Ramos (cell line): Measurements from ENCODE around the gene TTLL9.

Experiments
- in situ Hi-C: fragments of 300-500 bp; cut with MboI; formaldehyde crosslinking; loops from one replicate; pipeline ENCODE4 v1.14.3; 2022; ENCODE audit warnings: low sequenced_read_pairs; ENCODE audit not compliant: unreplicated experiment

TTLL9 gene

DNA sequence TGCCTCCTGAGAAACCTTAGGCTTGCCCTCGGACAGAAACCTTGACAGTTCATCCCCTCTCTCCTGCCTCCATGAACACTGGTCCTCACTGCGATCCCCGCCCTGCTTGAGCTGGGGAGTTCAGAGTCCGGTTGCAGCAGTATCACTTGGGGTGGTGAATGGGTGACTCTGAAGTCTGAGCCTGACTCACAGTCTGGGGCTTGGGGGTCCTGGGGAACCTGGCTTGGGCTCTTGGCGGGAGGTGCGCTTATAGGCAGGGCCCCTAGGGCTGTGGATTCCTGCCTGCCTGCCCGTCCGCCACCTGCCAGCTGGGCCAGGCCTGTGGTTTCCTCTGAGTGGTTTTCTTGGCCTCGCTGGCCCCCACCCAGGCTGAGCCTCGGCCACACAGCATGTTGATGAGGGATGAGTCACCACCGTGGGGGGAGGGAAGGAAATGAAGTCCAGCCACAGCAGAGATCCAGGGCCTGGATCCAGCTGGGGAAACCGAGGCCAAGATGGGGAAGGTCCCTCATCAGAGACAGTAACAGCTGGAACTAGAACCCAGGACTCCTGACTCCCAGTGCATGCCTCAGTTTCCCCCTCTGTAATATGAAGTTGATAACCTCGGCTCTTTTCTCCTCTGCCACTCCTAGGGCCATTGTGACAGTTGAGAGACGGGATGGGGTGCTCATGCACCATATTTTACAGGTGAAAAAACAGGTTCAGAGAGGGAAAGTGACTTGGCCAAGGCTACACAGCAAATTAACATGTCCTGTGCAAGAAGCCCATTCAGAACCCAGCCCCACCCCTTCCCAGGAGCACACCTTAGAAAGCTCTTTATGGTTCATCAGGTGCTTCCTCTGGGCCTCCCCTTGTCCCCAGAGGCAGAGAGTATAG lies 34.2 kb upstream of the TTLL9 start:
- in situ Hi-C loops, result no loop called here

DNA sequence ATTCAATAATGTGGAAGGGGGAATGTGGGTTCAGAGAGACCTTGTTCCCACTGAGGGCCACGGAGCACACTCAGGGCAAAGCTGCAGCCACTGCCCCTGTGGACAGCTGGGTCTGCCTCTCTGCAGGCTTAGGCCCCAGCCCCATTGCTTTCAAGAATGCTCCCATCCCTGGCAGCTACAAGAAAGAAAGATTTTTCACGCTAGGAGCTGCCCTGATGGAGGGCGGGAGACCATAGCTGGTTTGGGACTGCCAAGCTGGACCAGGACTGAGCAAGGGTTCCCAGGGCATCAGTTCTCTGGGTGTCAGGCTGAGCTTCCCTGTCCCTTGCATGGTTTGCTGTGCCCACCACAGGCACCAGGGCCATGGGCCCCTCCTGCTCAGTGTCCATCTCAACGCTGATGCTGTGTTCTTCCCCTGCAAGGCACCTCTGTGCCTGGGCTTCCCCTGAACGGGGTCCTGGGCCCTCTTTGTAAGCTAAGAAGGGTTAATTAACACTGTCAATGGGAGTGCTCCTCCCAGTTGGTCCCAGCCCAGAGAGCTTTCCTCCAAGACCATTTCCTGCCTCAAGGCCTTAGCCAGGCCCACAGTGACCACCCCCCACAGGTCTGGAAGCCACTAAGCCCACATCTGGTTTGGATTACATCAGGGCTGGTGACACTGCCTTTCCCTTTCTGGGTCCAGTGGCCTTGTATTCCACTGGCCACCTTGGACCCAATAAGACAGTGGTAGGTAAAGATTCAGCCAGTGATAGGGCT lies 33.4 kb upstream of the TTLL9 start:
- in situ Hi-C loops, result no loop called here

DNA sequence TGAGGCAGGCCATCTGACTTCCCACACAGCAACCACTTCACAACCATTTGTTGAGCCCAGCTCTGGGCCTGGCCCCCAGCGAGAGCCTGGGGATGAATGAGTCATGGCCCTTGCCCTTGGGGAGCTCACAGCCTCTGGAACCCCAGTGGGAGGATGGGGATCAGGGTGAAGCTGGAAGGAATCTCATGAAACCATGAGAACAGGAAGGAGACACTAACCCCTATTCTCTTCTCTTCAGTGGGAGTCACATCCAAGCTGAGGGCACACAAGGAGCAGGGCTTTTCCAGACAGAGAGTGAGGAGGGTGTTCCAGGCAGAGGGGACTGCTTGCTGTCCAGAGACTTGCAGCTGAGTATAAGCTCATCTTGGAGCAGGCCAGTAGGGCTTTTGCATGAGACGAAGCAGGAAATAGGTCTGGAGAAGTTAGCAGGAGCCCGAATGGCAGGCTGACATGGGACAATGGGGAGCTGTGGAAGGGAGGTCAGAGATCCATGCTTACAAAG lies 32.5 kb upstream of the TTLL9 start:
- in situ Hi-C loops, result no loop called here

DNA sequence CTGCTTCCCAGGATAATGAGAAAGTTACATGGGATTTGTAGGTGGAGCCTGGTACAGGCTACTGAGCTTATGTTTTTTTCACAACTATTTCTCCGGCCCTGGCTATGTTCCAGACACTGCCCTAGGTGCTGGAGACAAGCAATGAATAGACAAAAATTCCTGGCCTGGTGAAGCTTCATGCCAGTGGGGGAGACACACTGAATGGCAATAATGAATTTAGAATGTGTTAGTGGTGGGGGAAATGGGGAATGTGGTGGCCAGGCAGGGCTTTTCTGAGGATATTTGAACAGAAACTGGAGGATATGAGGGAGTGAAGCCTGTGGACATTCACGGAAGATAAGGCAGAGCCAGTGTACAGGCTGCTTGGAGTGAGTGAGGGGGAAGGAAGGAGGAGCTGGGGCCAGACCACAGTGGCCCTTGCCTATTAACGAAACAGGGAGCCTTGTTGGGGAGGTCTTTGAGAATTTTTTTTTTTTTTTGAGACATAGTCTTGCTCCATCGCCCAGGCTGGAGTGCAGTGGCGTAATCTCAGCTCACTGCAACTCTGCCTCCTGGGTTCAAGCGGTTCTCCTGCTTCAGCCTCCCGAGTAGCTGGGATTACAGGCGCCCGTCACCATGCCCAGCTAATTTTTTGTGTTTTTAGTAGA lies 31.7 kb upstream of the TTLL9 start:
- in situ Hi-C loops, result no loop called here

DNA sequence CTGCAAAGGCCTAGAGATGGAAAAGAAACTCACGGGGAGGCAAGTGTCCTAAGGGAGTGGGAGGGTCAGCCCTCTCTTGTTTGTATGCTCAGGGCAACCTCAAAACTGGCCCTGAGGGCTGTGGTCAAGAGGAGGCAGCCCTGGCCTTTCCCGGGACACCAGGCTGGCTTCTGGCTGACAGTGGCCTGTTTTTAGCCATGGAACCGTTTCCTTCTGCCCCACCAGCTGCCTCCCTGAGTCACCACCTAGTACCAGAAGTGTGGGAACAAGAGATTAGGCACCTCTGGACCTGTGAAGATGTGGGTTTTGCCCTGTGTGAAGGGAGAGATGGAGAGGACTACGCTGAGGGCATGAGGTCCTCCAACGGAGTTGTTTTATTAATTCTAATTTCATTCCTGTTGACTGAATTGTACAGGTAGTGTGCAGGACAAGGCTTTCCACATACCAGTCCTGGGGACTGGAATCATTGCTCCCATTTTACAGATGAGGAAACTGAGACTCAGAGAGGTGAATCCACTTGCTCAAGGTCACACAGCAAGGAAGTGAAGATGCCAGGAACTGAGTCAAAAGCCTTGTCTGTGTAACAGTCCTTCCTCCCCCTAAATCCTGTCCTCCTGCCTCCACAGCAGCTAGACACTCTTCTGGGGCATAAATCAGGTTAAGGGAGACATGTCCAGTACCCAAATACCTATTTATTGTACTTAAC lies 30.5 kb upstream of the TTLL9 start:
- in situ Hi-C loops, result no loop called here

DNA sequence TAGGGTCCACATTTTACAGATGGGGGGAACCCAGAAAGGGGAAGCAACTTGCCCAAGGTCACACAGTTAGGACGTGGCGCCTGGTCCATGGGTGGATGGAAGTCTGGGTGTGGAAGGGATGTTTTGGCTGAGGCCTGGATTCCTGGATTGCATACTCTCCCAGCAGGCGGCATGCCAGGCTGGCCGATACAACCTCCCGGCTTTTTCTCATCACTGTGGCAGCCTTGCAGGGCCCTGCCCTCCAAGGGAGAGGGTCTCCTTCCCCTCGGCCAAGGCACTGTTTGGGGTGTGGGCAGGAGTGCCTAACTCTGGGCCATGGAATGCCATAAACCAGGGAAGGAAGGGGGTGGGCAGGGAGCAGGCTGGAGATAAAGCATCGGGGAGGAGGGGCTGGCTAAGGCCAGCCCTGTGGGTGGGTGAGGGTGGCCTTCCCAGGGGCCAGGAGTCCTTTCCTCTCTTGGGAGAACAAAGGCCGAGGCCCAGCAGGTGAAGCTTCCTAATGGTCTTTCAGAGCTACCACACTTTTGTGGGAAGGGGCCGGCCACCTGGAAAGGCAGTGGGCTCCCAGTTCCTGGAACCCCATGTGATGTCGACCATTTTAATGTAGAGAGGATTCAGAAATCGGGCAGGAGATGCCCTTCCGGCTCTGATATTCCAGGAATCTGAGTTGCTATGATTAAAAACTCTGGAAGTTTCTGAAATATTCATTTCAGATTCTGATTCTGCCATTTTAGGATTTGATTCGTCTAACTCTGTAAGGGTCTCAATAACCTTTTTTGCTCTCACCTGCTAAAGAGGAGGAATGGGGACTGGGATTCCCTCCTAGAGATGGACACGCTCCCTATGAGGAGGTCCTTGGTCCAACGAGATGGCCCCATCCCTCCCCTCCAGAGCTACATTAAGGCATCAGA lies 29.3 kb upstream of the TTLL9 start:
- in situ Hi-C loops, result no loop called here

DNA sequence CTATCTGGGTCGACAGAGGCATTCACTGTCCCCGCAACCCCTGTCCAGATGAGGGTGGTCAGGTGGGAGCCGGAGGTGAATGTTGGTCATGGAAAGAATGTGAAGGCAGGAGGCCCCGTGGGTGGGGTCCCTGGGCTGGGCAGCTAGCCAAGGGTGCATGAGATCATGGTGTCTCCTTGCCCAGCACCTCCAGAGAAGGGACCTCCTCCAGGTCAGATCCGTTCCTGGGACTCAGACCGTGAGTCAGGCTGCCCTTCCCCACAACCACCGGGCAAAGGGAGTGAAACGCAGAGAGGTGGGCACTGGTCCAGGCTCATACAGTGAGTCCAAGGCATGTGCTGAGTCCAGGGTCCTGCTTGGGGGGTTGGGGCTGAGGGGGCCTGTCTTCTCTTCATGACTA lies 28.5 kb upstream of the TTLL9 start:
- in situ Hi-C loops, result no loop called here

DNA sequence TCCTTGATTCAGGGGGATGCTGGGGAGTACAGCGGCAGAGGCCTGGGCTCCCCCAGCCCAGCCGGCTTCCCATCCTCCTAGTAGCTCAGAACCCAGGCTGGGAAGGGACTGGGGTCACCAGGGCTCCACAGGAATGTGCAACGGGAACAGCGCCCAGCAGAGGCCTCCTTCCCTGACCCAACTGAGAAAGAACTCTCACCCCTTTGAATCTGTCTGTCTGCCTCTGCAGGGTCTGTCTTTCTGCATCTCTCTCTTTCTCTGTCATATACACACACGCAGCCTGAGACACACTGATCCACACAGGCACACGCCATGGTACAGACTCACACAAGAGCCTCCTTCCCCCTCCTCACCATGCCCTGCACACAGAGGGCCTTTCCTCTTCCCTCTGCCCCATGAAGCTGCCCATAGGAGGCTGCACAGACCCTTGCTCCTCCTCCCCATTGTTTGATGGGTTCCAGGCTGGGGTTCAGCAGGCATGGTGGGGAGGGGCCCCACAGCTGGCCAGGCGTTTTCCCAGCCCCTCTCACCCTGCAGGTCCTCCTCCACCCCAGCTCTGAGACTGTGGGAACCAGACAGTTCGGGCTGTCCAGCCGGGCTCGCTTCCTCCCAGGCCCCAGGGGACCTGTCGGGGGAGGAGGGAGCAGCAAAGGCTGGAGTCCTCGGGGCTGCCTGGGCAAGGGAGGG lies 27.8 kb upstream of the TTLL9 start:
- in situ Hi-C loops, result no loop called here

DNA sequence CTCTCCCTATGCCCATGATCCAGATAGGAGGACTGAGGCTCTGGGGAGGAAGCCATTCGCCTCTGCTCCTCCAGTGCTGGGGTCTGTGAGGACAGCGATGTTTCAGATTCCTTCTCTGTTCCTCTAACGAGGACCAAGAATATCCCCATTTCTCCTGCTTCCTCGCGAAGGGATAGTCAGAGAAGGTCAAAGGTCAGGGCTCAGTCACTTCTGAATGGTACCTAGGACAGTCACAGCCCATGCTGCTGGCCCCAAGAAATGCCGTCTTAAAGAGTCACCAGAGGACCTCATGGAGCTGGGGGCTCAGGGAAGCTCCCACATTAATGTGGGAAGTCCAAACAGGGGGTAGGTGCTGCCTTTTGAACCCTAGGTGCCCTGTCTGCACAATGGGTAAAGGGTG lies 27.1 kb upstream of the TTLL9 start:
- in situ Hi-C loops, result no loop called here

DNA sequence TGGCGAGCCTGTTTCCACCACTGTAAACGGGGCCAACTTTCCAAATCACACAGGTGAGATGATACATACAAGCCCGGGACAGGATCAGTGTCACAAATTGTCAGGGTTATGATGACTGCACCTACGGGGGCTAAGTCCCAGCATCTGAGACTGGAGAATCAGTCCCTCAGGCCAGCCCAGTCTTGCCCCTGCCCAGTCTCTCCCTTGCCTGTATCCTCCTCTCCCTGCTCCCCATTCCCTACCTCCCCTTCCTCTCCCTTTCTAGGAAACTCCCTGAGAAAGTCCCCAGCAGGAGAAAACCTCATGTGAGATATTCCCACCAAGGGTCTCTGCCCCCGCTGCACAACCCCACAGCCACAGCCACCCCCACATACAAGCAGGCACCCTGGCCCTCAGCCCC lies 26.6 kb upstream of the TTLL9 start:
- in situ Hi-C loops, result no loop called here

DNA sequence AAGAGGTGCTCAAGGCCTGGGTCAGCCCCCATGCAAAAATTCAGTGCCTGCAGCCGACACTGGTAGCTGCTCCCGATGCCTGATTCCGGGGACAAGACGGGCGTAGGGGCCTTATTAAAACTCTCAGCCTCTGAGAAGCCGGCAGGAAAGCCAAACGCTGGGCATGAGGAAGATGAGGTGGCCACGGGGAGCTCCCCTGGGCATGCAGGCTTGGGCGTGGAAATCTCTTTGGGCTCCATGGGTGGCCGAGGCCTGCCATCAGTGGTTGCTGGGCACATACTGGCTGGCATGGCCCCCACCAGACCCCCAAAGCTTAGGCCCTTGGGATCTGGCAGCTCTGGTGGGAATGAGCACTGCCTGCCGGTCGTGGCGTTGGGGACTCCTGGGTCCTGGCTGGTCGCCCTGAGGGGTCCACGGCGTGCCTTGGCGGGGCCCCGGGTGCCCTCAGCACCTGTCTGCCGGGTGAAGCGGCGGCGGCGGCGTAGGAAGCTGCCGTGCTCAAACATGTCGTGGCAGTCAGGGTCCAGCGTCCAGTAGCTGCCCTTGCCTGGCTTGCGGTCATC lies 25.6 kb upstream of the TTLL9 start:
- in situ Hi-C loops, result no loop called here

DNA sequence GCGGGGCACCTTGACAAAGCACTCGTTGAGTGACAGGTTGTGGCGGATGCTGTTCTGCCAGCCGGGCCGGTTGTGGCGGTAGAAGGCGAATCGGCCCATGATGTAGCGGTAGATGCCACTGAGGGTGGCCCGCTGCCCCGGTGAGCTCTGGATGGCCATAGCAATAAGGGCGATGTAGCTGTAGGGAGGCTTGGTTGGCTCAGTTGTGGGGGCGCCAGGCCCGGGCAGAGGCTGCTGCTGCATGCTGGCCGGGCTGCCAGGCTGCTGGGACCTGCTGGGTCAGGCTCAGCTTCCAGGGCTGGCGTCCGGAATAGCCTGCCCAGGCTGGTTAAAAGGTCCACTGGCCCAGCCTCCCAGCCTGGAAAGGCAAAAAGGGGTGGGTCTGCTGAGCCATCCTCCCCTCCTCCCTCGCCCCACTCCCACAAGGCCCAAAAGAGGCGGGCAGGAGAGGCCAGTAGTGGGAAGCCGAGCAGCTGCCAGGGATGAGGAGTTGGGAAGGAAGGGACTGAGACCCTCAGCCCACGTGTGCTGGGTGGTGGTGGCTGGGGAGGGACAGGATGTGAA lies 25.1 kb upstream of the TTLL9 start, which contains the start of gene FOXS1:
Gene FOXS1 (minus strand): TSS at position 305 of the 564 bp plus-strand sequence. CDS start 62 bp downstream, at position 243.
- in situ Hi-C loops, result no loop called here

DNA sequence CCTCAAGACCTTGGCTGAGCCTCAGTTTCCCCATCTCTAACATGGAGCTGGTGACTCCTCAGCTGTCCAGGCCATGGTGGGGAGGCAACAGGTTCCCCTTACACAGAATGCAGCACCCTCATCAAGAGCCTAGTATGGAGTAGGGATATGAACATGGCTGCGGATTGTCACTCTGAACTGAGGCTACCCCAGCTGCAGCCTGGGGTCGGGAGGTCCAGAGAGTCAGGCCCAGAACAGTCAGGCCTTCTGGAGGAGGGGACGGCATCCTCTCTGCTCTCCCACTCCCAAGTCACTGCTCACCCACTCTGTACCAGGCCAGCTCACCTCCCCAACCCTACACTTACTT lies 23.7 kb upstream of the TTLL9 start:
- in situ Hi-C loops, result no loop called here

DNA sequence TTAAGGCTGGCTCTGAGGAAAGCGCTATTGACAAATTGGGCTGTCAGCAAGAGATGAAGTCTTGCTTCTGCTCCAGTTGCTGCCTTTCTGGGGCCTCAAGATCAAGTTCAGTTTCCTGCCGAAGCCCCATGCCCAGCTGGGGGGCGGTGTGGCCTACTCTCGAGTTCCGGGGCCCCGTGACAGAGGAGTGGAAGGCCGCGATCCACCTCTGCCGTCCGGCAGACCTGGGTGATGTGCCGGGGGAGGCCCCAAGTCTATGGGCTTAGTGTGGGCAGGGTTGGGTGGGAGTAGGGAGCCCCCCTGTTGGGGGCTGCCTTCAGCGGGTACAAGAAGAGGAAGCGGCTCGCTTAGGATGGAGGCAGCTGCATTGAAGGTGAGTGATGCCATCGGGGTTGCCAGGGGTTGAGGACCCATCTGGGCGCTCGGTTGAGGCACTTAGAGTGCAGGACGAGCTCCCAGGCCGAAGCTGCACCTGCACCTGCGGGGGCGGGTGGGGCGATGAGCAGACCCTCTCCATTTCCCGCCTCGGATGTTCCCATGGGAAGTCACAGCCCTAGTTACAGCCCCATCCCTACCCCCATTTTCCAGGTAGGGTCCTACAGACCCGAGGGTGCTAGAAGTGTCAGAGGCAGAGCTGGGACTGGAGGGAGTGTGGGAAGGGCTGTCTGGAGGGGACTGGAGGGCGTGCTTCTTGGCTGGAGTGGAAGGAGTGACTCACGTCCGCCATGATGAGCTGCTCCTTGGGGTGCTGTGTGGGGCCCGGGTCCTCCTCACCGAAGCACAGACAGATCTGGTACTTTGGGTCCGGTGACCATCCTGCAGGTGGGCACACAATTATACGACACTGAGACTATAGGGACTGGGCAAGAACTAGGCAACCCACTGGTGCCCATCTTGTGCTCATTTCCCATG lies 22.1 kb upstream of the TTLL9 start:
- in situ Hi-C loops, result no loop called here

DNA sequence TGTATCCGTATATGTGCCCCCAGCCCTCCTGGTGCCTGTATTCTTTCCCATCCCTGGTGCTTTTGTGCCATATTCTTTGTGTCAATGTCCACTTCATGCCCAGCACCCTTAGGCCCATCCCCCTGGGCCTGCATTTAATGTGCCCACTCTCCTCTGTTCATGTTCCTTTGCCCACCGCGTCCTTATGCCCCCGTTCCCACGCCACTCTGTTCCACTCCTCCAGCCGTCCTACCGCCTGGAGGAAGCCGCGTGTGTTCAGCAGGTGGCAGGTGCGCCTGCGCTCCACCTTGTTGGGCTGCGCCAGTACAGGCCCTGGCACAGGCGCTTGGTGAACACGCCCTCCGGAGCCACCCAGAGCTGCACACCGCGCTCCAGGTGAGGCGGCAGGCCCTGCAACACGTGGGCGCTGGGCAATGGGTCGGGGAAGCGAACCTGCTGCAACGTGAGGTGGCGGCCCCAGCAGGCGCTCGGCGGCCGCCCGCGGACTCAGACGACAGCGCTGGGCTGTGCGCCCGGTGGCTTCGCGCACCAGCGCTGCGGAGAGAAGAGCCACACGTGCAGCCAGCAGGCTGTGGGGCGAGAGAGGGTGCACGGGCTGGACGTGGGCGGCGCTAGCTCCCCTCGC lies 21.0 kb upstream of the TTLL9 start:
- in situ Hi-C loops, result no loop called here

DNA sequence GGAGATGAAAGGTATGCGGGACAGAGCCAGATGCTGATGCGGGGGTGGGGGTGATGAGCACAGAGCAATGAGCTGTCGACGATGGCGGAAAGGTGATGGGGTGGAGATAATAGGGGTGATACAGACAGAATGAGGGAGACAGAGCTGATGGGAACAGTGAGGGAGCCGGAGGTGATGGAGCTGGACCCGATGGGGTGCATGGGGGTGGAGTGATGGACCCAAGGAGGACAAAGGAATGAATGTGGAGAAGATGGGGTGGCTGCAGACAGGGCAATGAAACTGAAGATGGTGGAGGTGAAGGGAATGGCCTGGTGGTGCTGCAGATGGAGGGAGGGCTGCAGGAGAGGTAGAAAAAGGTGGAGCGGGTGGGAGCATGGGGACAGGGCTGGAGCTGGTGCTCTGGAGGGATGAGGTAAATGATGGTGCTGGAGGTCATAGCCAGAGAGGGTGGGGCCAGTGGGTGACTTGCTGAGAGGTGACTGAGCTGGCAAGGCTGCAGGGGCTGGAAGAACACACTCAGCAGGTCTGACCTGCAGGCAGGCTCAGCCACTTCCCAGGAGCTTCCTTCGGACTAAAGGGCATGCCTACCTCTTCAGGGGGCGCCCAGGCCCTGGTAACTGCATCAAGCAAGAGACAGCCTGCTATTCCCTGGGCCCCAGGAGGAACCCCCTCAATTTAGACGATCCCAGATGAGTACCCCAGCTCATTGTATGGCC lies 19.0 kb upstream of the TTLL9 start:
- in situ Hi-C loops, result loop anchor here (10.0 kb wide), 2 partner anchors 103 to 243 kb away; partner anchors contain the start of gene PDRG1
